A673 (cell line): ENCODE results near the gene CYP46A1.

Experiments
- EZH2 ChIP-seq: fragments of 200-600 bp; sonication (generic); IDR thresholded peaks from 2 replicates; pipeline ENCODE4 v1.6.1; 2017; ENCODE audit warnings: borderline replicate concordance, low read depth, mild to moderate bottlenecking, mixed read lengths, antibody characterized with exemption, low read length; ENCODE audit not compliant: poor library complexity, severe bottlenecking
- TF ChIP-seq, protein P1 (sequence below): fragments of 300-800, 200-600 bp; sonication (generic); conservative IDR thresholded peaks from 2 replicates; pipeline ENCODE4 v1.5.1; 2017; ENCODE audit warnings: low read depth, mild to moderate bottlenecking, antibody characterized with exemption, low read length, moderate library complexity, mixed read lengths

DNA sequence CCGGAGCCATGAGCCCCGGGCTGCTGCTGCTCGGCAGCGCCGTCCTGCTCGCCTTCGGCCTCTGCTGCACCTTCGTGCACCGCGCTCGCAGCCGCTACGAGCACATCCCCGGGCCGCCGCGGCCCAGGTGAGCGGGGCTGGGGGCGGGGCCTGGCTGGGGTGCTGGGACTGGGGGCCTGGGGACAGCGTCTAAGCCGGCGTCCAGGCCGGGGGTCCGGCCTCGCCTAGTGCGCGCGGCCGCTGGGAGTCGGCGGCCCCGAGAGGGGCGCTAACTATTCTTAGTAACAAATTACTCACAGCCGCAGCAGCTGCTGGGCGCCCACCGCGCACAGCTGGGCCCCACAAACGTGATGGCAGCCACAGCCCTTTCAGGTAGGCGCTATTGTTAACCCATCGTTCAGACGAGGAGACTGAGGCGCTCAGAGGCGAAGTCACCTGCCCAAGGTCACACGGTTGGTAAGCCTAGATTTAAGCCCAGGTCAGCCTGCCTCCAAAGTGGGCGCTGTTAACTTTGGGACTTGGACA, 374 bp downstream of the CYP46A1 start:
- TF ChIP-seq, protein P1, sequence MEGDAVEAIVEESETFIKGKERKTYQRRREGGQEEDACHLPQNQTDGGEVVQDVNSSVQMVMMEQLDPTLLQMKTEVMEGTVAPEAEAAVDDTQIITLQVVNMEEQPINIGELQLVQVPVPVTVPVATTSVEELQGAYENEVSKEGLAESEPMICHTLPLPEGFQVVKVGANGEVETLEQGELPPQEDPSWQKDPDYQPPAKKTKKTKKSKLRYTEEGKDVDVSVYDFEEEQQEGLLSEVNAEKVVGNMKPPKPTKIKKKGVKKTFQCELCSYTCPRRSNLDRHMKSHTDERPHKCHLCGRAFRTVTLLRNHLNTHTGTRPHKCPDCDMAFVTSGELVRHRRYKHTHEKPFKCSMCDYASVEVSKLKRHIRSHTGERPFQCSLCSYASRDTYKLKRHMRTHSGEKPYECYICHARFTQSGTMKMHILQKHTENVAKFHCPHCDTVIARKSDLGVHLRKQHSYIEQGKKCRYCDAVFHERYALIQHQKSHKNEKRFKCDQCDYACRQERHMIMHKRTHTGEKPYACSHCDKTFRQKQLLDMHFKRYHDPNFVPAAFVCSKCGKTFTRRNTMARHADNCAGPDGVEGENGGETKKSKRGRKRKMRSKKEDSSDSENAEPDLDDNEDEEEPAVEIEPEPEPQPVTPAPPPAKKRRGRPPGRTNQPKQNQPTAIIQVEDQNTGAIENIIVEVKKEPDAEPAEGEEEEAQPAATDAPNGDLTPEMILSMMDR: no peak
- TF ChIP-seq EZH2: no peak
